ENCODE results near the gene ZC3H7A. TPM values are rescaled to one million over a fixed set of nuclear protein-coding genes. Genes with fewer than 3 reads are reported as not detected.

The ZC3H7A gene
- total RNA-seq, 1 donor from 2014 or later: 57.9 TPM

DNA sequence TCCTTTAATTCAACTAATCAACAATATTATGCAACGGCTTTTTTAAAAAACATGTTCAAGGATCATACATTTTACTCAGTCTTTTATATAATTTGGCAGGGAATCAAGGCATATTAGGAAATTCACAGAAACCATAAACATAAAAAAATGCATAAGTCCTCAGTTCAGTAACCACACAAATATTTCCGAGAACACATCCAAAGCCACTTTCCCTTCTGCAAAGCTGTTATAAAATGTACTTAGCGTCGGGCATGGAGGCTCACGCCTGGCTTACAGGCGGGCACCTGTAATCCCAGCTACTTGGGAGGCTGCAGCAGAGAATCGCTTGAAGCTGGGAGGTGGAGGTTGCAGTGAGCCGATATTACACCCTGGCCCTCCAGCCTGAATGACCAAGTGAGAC, 9.7 kb upstream of the ZC3H7A start:
- H3K27me3 Mint-ChIP-seq (ENCODE audit: low read depth): no peaks in the 10 kb centered on the region
- peaks cover 32% of the 10 kb centered on the region for H3K4me1 Mint-ChIP-seq (ENCODE audit: low read depth)
- H3K36me3 Mint-ChIP-seq (ENCODE audit: low read depth): no peaks in the 10 kb centered on the region
- H3K4me3 Mint-ChIP-seq (ENCODE audit: unreplicated experiment): no peak overlapping the region
- no peaks in the 10 kb centered on the region for H3K9me3 Mint-ChIP-seq (ENCODE audit: low read depth)
- TF ChIP-seq, protein P1, sequence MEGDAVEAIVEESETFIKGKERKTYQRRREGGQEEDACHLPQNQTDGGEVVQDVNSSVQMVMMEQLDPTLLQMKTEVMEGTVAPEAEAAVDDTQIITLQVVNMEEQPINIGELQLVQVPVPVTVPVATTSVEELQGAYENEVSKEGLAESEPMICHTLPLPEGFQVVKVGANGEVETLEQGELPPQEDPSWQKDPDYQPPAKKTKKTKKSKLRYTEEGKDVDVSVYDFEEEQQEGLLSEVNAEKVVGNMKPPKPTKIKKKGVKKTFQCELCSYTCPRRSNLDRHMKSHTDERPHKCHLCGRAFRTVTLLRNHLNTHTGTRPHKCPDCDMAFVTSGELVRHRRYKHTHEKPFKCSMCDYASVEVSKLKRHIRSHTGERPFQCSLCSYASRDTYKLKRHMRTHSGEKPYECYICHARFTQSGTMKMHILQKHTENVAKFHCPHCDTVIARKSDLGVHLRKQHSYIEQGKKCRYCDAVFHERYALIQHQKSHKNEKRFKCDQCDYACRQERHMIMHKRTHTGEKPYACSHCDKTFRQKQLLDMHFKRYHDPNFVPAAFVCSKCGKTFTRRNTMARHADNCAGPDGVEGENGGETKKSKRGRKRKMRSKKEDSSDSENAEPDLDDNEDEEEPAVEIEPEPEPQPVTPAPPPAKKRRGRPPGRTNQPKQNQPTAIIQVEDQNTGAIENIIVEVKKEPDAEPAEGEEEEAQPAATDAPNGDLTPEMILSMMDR (IDR thresholded peaks at IDR 0.05): no peak
- H3K27ac Mint-ChIP-seq (ENCODE audit: unreplicated experiment): no peak overlapping the region
- peak; percentile 13 for DNase-seq (ENCODE audit: low spot score)

DNA sequence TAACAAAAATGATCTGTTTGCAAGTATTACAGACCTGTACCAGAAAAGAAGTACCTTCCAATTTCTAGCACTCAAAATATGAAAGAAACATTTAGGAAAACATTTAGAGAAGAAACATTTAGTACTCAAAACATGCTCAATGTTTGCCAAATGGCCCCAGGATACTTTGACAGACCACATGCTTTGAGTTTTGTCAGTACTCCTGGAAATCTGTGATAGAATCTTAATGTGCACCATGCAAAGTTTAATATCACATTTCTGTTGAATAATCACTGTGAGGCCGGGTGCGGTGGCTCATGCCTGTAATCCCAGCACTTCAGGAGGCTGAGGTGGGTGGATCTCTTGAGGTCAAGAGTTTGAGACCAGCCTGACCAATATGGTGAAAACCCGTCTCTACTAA, 8.5 kb upstream of the ZC3H7A start:
- Mint-ChIP-seq H3K36me3 (ENCODE audit: low read depth) (no peaks in the 10 kb centered on the region), H3K4me1 (ENCODE audit: low read depth) (peaks cover 38% of the 10 kb centered on the region), H3K27me3 (ENCODE audit: low read depth) (no peaks in the 10 kb centered on the region), H3K27ac (ENCODE audit: unreplicated experiment) (no peak overlapping the region), H3K4me3 (ENCODE audit: unreplicated experiment) (no peak overlapping the region), H3K9me3 (ENCODE audit: low read depth) (no peaks in the 10 kb centered on the region)
- TF ChIP-seq, protein P1 (IDR thresholded peaks at IDR 0.05): no peak
- peak; percentile 38 for DNase-seq (ENCODE audit: low spot score)

DNA sequence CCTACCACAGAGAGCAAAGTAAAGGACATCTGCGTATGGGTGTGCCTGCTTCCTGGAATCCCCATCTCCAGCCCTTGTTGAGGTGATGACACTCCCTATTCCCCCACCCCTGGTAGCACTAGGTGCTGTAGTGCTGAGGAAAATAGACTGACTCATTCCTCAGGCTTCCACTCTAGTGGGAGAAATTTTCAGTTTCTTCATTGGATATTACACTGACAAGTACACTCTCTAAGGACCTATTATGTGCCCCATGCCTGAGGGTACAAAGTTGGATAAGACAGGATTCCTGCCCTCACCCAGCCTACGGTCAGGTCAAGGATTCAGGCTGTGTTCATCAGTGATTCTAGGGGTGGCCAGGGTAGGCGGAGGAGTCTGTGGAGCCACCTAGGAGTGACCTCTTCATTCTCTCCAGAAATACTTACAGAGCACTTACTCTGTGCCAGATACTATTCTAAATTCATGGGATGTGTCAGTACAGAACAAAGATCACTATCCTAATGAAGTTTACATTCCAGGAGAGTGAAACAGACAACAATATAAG, 4.5 kb upstream of the ZC3H7A start:
- Mint-ChIP-seq H3K36me3 (ENCODE audit: low read depth) (no peaks in the 10 kb centered on the region), H3K4me1 (ENCODE audit: low read depth) (peaks cover 57% of the 10 kb centered on the region), H3K9me3 (ENCODE audit: low read depth) (no peaks in the 10 kb centered on the region), H3K27me3 (ENCODE audit: low read depth) (no peaks in the 10 kb centered on the region), H3K4me3 (ENCODE audit: unreplicated experiment) (no peak overlapping the region), H3K27ac (ENCODE audit: unreplicated experiment) (no peak overlapping the region)
- DNase-seq (ENCODE audit: low spot score): no peak
- TF ChIP-seq, protein P1 (IDR thresholded peaks at IDR 0.05): no peak

DNA sequence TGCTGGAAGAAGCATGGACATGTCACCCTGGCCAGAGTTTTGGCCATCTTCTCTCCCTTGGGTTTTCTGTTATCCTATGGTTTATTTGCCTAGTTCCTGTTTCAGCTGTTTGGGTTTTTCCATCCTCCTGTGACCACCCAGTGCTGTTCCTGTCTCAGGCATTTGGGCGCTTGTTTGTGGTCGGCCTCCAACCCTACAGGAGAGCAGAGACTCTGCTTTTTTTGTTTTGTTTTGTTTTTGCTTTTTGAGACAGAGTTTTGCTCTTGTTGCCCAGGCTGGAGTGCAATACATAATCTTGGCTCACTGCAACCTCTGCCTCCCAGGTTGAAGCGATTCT, 3.3 kb upstream of the ZC3H7A start:
- Mint-ChIP-seq H3K9me3 (ENCODE audit: low read depth) (no peaks in the 10 kb centered on the region), H3K4me1 (ENCODE audit: low read depth) (peaks cover 58% of the 10 kb centered on the region), H3K36me3 (ENCODE audit: low read depth) (no peaks in the 10 kb centered on the region), H3K27me3 (ENCODE audit: low read depth) (no peaks in the 10 kb centered on the region), H3K27ac (ENCODE audit: unreplicated experiment) (no peak overlapping the region), H3K4me3 (ENCODE audit: unreplicated experiment) (no peak overlapping the region)
- DNase-seq (ENCODE audit: low spot score): no peak
- TF ChIP-seq, protein P1 (IDR thresholded peaks at IDR 0.05): no peak

DNA sequence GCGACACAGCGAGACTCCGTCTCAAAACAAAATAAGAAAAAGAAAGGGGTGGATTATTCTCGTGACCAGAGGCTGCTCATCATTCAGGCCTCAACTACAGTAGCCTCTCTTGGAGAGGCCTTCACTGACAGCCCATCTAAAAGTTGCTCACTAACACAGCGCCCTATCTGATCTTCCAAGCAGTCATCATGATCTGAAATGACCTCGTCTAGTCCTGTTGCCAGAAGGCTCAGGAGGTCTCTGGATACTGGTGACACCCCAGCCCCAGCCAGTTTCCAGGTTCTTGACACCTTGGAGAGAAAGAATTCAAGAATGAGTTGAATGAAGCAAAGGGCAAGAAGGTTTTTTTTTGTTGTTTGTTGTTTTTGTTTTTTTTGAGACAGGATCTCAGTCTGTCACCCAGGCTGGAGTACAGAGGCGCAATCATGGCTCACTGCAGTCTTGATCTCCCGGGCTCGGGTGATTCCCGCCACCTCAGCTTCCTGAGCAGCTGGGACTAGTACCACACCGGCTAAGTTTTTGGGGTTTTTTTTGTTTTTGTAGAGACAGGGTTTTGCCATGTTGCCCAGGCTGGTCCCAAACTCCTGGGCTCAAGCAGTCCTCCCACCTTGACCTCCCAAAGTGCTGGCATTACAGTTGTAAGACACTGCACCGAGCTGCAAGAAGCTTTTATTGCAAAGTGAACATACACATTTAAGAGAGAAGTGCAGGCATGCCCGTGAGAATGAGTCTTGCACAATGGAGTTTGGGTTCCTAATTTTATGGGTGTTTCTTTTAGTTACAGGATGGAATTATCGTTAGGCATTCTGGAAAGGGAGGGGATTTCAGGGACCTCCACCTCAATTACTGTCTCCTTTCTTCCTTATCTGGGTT, 2.7 kb upstream of the ZC3H7A start:
- H3K27ac Mint-ChIP-seq (ENCODE audit: unreplicated experiment): peak overlapping the region; percentile 41

More for the DNA sequence above, 2.7 kb upstream of the ZC3H7A start:
- Mint-ChIP-seq H3K36me3 (ENCODE audit: low read depth) (peaks cover 5% of the 10 kb centered on the region), H3K9me3 (ENCODE audit: low read depth) (no peaks in the 10 kb centered on the region), H3K4me3 (ENCODE audit: unreplicated experiment) (peak overlapping the region; percentile 15), H3K27me3 (ENCODE audit: low read depth) (no peaks in the 10 kb centered on the region), H3K4me1 (ENCODE audit: low read depth) (peaks cover 59% of the 10 kb centered on the region)
- DNase-seq (ENCODE audit: low spot score): peak; percentile 41
- TF ChIP-seq, protein P1 (IDR thresholded peaks at IDR 0.05): no peak

All from chondrocyte (in vitro differentiated cells).